Neural progenitor cell (in vitro differentiated cells): ENCODE data around the gene CYB5D1. TPM values are rescaled to one million over a fixed set of nuclear protein-coding genes. Genes with fewer than 3 reads are reported as not detected.

Source experiments
- DNase-seq: peaks from one replicate; pipeline ENCODE4 v3.0.0-alpha.2; 2016; ENCODE audit warnings: low spot score
- H2AFZ ChIP-seq: fragments of 200-600 bp; sonication (generic); replicated peaks from 2 replicates; pipeline ENCODE4 v1.6.1; 2016; ENCODE audit warnings: antibody characterized with exemption
- H3F3A ChIP-seq: fragments of 200-600 bp; sonication (generic); 2 replicates; pipeline ENCODE4 v1.6.1; 2016; ENCODE audit warnings: antibody characterized with exemption, low read depth
- H3K27ac ChIP-seq: fragments of 200-600 bp; sonication (generic); 2 replicates; pipeline ENCODE4 v1.5.1; 2016; ENCODE audit warnings: mild to moderate bottlenecking
- H3K27me3 ChIP-seq: fragments of 200-600 bp; sonication (generic); 2 replicates; pipeline ENCODE4 v1.6.1; 2016; ENCODE audit warnings: mild to moderate bottlenecking, moderate library complexity
- H3K36me3 ChIP-seq: fragments of 200-600 bp; sonication (generic); 2 replicates; pipeline ENCODE4 v1.5.1; 2016
- H3K4me1 ChIP-seq: fragments of 200-600 bp; sonication (generic); 2 replicates; pipeline ENCODE4 v1.6.1; 2016; ENCODE audit warnings: mixed run types
- H3K4me2 ChIP-seq: fragments of 200-600 bp; sonication (generic); 2 replicates; pipeline ENCODE4 v1.6.1; 2016
- H3K4me3 ChIP-seq: fragments of 200-600 bp; sonication (generic); 2 replicates; pipeline ENCODE4 v1.5.1; 2016
- H3K79me2 ChIP-seq: fragments of 200-600 bp; sonication (generic); 2 replicates; pipeline ENCODE4 v1.6.1; 2016; ENCODE audit warnings: low read depth
- H3K9ac ChIP-seq: fragments of 200-600 bp; sonication (generic); 2 replicates; pipeline ENCODE4 v1.6.1; 2016
- H3K9me3 ChIP-seq: fragments of 200-600 bp; sonication (generic); 2 replicates; pipeline ENCODE4 v1.5.1; 2016; ENCODE audit warnings: low read depth
- H4K20me1 ChIP-seq: fragments of 200-600 bp; sonication (generic); 2 replicates; pipeline ENCODE4 v1.6.1; 2016; ENCODE audit warnings: low read depth
- H3K27ac Mint-ChIP-seq: 3 replicates; pipeline ENCODE4 v1.8.0; 2021; ENCODE audit warnings: mixed read lengths
- H3K27me3 Mint-ChIP-seq: 2 replicates; pipeline ENCODE4 v1.8.0; 2022; ENCODE audit warnings: low read depth, mild to moderate bottlenecking, inconsistent platforms, moderate library complexity, mixed read lengths; ENCODE audit not compliant: insufficient read depth
- H3K36me3 Mint-ChIP-seq: 3 replicates; pipeline ENCODE4 v1.8.0; 2021; ENCODE audit warnings: mixed read lengths
- H3K4me1 Mint-ChIP-seq: 3 replicates; pipeline ENCODE4 v1.8.0; 2021; ENCODE audit warnings: mixed read lengths
- H3K4me3 Mint-ChIP-seq: 3 replicates; pipeline ENCODE4 v1.8.0; 2021; ENCODE audit warnings: mild to moderate bottlenecking, moderate library complexity, mixed read lengths
- H3K9me3 Mint-ChIP-seq: 3 replicates; pipeline ENCODE4 v1.8.0; 2020; ENCODE audit warnings: mixed read lengths
- EZH2 ChIP-seq: fragments of 200-600 bp; sonication (generic); IDR thresholded peaks from 2 replicates; pipeline ENCODE4 v1.6.1; 2017; ENCODE audit warnings: antibody characterized with exemption, mild to moderate bottlenecking, moderate library complexity
- EZH2phosphoT487 ChIP-seq: fragments of 200-600 bp; sonication (generic); IDR thresholded peaks from 2 replicates; pipeline ENCODE4 v1.6.1; 2017; ENCODE audit warnings: antibody characterized with exemption
- total RNA-seq: library from RNA; depleted of rRNA; stranded (reverse); fragments of >200 nt; gene quantifications from 2 replicates; pipeline ENCODE4 v1.2.3, GENCODE V29; 2015; ENCODE audit warnings: low replicate concordance
- TF ChIP-seq, protein P1 (sequence below): fragments of 200-600 bp; sonication (generic); IDR thresholded peaks from 2 replicates; pipeline ENCODE4 v1.5.1; 2017; ENCODE audit warnings: antibody characterized with exemption, mild to moderate bottlenecking

CYB5D1 gene
- total RNA-seq, 1 donor from 2014 or later: 12.9 TPM

DNA sequence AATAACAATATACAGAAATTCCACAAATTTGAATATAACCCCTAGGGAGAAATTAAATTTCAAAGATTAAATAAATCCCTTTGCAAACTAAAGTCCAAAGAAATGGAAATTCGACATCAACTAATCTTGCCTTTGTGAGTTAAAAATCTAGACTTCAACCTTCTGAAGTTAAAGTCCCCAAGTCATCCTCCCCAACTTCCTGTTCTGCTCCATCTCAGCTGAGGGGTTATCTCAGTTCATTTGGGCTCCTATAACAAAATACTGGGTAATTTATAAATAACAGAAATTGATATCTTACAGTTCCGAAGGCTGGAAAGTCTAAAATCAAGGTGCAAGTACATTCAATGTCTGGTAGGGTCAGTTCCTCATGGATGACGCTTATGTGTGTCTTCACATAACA, 46.6 kb upstream of the CYB5D1 start:
- no peaks in the 10 kb centered on the region for H4K20me1 ChIP-seq
- H3K27ac ChIP-seq: no peak overlapping the region
- no peaks in the 10 kb centered on the region for H3K4me1 ChIP-seq
- H3K4me1 Mint-ChIP-seq: no peaks in the 10 kb centered on the region
- H2AFZ ChIP-seq: no peak overlapping the region
- no peak for DNase-seq
- H3F3A ChIP-seq: no peaks in the 10 kb centered on the region
- TF ChIP-seq, protein P1, sequence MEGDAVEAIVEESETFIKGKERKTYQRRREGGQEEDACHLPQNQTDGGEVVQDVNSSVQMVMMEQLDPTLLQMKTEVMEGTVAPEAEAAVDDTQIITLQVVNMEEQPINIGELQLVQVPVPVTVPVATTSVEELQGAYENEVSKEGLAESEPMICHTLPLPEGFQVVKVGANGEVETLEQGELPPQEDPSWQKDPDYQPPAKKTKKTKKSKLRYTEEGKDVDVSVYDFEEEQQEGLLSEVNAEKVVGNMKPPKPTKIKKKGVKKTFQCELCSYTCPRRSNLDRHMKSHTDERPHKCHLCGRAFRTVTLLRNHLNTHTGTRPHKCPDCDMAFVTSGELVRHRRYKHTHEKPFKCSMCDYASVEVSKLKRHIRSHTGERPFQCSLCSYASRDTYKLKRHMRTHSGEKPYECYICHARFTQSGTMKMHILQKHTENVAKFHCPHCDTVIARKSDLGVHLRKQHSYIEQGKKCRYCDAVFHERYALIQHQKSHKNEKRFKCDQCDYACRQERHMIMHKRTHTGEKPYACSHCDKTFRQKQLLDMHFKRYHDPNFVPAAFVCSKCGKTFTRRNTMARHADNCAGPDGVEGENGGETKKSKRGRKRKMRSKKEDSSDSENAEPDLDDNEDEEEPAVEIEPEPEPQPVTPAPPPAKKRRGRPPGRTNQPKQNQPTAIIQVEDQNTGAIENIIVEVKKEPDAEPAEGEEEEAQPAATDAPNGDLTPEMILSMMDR: no peak
- no peak for TF ChIP-seq EZH2phosphoT487
- TF ChIP-seq EZH2: no peak
- H3K27me3 Mint-ChIP-seq: peaks cover 5% of the 10 kb centered on the region
- no peak overlapping the region for H3K9ac ChIP-seq
- no peak overlapping the region for H3K4me2 ChIP-seq
- H3K9me3 ChIP-seq: no peaks in the 10 kb centered on the region
- no peaks in the 10 kb centered on the region for H3K27me3 ChIP-seq
- no peaks in the 10 kb centered on the region for H3K36me3 Mint-ChIP-seq
- no peak overlapping the region for H3K27ac Mint-ChIP-seq
- no peak overlapping the region for H3K4me3 Mint-ChIP-seq
- H3K4me3 ChIP-seq: no peak overlapping the region
- no peaks in the 10 kb centered on the region for H3K79me2 ChIP-seq
- peaks cover 2% of the 10 kb centered on the region for H3K9me3 Mint-ChIP-seq
- no peaks in the 10 kb centered on the region for H3K36me3 ChIP-seq

DNA sequence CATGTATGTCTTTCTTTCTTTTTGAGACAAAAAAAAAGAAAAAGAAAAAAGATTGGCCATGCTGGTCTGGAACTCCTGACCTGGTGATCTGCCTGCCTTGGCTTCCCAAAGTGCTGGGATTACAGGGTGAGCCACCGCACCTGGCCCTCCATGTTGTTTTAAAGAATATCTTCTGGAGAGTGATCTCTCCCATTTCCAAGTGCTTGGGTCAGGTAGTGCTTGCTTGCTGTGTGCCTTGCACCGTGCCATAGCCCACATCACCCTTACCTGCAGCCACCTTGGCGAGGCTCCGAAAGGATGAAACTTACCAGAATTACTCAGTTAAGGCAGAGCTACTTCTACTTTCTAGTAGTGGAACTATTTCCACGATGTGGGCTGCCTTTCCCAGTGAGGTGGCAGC, 42.8 kb upstream of the CYB5D1 start:
- peaks cover 13% of the 10 kb centered on the region for H3K27me3 Mint-ChIP-seq
- Histone ChIP-seq H3K9me3 (no peaks in the 10 kb centered on the region), H3K27me3 (no peaks in the 10 kb centered on the region), H2AFZ (no peak overlapping the region), H3K4me1 (no peaks in the 10 kb centered on the region), H3F3A (no peaks in the 10 kb centered on the region), H3K4me2 (no peak overlapping the region), H3K4me3 (no peak overlapping the region), H3K27ac (no peak overlapping the region), H4K20me1 (no peaks in the 10 kb centered on the region), H3K9ac (no peak overlapping the region), H3K79me2 (no peaks in the 10 kb centered on the region), H3K36me3 (no peaks in the 10 kb centered on the region)
- H3K4me3 Mint-ChIP-seq: no peak overlapping the region
- TF ChIP-seq EZH2 (no peak), EZH2phosphoT487 (no peak)
- TF ChIP-seq, protein P1: no peak
- no peaks in the 10 kb centered on the region for H3K4me1 Mint-ChIP-seq
- DNase-seq: no peak
- H3K27ac Mint-ChIP-seq: no peak overlapping the region
- H3K9me3 Mint-ChIP-seq: peaks cover 2% of the 10 kb centered on the region
- no peaks in the 10 kb centered on the region for H3K36me3 Mint-ChIP-seq

- no peak overlapping the region for H3K9ac ChIP-seq
- Mint-ChIP-seq H3K9me3 (no peaks in the 10 kb centered on the region), H3K4me1 (no peaks in the 10 kb centered on the region), H3K27me3 (peaks cover 13% of the 10 kb centered on the region), H3K27ac (no peak overlapping the region), H3K4me3 (no peak overlapping the region), H3K36me3 (no peaks in the 10 kb centered on the region)
- H2AFZ ChIP-seq: no peak overlapping the region
- no peak overlapping the region for H3K4me3 ChIP-seq
- H3K27me3 ChIP-seq: no peaks in the 10 kb centered on the region
- no peak for DNase-seq
- H3K9me3 ChIP-seq: no peaks in the 10 kb centered on the region
- H3K36me3 ChIP-seq: no peaks in the 10 kb centered on the region
- TF ChIP-seq, protein P1: no peak
- no peak for TF ChIP-seq EZH2
- no peak for TF ChIP-seq EZH2phosphoT487
- no peak overlapping the region for H3K4me2 ChIP-seq
- H3F3A ChIP-seq: no peaks in the 10 kb centered on the region
- H3K79me2 ChIP-seq: no peaks in the 10 kb centered on the region
- no peak overlapping the region for H3K27ac ChIP-seq
- H3K4me1 ChIP-seq: no peaks in the 10 kb centered on the region
- no peaks in the 10 kb centered on the region for H4K20me1 ChIP-seq
These were observed 40.7 kb upstream of the CYB5D1 start for GRCh38 chr17:7816926-7817642.
